ENCODE measurements around the gene RHBG.

The RHBG gene

DNA sequence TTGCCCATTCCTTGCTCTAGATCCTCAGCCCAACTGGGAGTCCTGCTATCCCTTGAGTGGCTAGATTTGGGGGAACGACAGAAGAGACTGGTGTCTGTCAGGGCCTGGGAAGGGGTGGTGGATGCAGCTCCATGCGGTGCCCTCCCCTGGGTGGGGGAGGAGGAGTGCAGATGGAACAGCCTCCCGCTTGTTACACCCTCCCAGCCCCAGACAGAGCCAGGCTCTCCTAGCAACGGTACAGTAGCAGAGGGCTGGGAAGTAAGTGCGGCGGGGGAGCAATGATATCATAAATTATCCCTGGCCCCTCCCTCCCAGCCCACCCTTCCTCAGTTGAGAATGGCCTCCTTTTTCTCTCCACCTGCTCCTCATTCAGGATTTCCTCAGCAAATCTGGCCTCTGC is 37.2 kb downstream of the RHBG start:
- DNase-seq (ENCODE audit: low read depth, low spot score), result no peak

- no peak for DNase-seq (ENCODE audit: low read depth, low spot score)
Observed at GRCh38 chr1:156407344-156407743, 38.3 kb downstream of the RHBG start.

GRCh38 chr1:156407760-156408159 is 38.7 kb downstream of the RHBG start:
- no peak for DNase-seq (ENCODE audit: low read depth, low spot score)

- no peak for DNase-seq (ENCODE audit: low read depth, low spot score)
Observed at GRCh38 chr1:156409439-156409838, 40.4 kb downstream of the RHBG start.

- no peak for DNase-seq (ENCODE audit: low read depth, low spot score)
Observed at GRCh38 chr1:156410238-156410637, 41.2 kb downstream of the RHBG start.

DNA sequence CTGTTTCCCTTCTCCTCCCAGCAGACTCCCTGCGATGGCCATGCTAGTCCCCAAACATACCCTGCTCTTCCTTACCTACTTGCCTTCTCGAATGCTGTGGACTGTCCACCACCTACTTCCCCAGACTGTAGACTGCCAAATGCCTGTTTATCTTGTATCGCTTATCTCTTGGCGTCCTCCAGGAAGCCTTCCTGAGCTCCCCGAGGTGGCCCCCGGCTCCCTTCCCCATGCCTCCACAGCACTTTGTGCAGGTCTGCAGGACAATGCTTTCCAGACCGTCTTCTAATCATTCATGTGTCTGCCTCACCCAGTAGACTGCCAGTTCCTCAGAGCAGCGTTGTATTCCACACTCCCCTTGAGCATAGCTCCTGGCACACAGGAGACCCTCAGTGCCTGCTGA is 41.7 kb downstream of the RHBG start:
- no peak for DNase-seq (ENCODE audit: low read depth, low spot score)

DNA sequence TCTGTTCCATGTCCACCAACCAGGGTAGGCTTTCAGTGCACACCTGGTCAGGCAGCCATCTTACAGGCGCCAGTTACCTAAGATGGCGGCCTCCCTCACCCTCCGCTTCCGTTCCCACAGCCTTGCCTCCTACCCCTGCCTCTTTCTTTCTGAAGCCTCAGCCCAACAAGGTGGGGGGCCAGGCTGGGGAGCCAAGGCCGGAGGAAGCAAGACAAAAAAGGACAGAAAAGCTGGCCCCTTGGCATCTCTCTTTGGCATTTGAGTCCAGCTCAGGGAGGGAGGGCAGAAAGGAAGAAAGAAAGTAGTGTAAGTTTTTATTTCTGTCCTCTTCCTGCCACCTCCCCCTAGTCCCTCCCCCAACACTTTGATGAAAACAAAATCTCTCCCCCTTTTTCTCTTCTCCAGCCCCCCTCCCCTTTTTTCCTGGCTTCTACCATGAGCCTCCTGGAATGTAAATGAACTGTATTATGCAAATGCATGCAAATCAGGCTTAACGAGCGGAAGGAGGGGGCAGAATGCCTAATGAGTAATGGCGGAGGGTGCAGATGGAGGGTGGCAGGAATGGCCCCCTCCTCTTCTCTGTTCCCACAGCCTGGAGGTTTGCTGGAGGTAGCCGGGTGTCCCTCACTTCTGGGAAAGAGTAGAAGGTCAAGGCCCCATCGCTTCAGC is 43.8 kb downstream of the RHBG start:
- DNase-seq (ENCODE audit: low read depth, low spot score), result no peak

GRCh38 chr1:156413391-156414246 is 44.6 kb downstream of the RHBG start:
- no peak for DNase-seq (ENCODE audit: low read depth, low spot score)

DNA sequence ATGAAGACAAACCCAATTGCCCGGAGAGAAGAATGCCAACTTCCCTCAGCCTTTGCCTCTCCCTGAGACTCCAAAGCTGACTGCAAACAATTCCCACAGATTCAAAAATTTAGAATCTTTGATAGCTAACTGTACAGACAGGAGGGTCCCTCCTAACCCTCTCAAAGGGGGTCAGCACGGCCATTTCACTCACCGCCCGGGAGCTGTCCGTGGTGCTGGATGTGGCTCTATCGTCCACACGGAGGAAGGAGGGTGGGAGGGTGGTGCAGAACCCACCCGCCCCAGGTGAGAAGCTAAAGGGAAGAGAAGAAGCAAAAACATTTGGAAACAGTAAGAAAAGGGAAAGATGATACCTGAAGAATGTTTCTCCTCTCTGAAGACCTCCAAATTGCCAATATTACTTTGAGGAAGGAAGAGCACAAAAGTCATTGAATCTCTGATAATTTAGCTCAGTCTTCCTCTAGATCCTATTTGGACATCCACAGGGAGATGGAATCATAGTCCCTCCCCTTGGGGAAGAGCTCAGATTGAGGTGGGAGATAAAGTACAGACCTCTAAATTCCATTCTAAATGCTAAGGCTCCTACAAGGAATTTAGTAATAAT is 45.6 kb downstream of the RHBG start:
- no peak for DNase-seq (ENCODE audit: low read depth, low spot score)

GRCh38 chr1:156416993-156417392 is 48.0 kb downstream of the RHBG start:
- DNase-seq (ENCODE audit: low read depth, low spot score), result no peak

DNA sequence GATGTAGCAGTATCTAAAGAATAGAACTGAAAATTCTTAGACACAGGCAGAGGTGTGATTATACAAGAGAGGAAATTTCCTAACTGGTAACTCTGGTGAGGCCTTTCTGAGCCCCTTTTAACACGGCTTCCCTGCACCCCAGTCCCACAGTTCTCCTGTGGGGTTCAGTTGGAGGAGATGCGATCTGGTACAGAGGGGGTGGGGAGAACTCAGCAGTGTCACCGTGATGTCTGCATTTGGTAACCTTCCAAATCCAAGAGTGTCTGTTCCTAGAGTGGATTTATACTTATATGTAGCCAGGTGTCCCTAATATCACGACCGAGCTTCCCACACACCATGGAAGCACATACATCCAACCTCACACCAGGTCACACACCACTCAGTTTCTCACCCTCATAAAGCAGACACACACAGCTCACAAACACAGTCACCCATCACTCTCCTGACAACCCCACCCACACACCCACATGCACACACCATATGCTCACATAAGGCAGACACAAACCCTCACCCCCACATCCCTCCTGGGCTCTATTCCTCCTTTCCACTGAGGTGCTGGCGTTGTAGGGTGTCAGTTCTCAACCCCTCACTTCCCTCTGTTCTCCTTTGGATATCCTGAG is 48.5 kb downstream of the RHBG start:
- no peak for DNase-seq (ENCODE audit: low read depth, low spot score)

DNA sequence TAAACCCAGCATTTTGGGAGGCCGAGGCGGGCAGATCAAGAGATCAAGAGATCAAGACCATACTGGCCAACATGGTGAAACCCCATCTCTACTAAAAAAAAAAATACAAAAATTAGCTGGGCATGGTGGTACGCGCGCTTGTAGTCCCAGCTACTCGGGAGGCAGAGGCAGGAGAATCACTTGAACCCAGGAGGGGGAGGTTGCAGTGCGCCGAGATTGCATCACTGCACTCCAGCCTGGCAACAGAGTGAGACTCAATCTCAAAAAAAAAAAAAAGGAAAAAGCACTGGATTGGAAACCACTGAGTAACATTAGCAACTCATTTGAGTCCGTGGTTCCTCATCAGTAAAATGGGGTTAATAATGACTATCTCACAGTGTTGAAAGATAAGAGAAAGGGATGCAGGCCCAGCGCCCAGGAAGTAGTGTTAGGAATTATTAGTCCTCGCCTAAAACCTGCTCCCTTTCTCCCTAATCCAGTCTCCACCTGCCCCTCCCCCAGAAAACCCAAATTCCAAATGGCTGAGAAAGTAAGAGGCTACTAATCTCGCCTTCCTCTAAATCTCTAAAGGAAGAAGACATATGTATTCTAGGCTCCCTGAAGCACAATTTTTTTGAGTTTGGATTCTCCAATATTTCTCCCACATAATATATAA is 49.5 kb downstream of the RHBG start:
- no peak for DNase-seq (ENCODE audit: low read depth, low spot score)

DNA sequence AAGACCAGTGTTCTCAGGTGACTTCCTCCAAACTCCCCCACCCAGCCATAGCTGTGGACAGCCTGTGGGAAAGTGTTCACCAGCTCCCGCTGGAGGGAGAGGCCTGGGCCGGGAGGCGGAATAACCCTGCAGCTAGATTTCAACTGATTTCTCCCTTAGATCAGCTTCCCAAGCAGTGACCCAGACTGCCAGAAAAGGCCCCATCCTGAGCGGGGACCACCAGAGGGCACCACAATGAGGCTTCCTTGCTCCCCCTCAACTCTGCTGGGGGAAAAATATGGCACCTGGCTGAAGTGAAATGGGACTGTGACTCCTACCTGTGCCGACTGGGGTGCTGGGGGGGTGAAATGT is 50.8 kb downstream of the RHBG start:
- DNase-seq (ENCODE audit: low read depth, low spot score), result no peak

DNA sequence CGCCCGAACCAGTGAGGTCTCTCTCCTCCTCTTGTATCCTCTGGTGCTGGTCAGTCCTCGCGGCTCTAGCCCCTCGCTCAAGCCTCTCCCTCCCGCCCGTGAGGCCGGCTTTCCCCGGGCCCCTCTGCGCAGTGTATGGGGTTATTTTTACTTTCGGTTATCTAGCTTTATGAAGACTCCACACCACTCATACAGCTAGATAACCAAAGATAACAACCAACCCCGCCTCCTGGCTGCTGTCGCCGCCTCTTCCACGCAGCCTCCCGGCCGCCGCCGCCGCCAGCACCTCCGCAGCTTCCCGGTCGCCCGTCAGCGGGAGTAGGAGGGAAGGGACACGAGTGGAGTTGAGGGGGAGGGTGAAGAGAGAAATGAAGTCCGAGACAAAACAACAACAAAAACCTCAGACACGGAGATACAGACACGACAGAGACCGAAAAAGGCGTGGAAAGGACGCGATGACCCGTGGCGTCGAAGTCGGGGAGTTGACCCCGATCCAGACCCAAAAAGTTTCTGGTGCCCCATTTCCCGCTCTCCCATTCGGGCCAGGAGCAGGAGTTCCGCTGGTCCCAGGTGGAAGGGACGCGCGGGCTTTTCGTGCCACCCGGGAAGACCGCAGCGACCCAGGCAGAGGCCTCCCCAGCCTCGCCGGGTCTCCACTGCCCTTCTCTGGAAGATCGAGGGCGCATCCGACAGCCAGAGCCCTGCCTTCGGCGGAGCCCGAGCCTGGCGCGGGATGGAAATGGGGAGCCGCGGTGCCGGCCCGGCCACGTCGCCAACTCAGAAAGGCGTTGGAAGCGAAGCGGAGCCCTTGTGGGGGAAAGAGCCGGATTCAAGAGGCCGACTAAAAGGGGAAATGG is 51.4 kb downstream of the RHBG start:
- DNase-seq (ENCODE audit: low read depth, low spot score), result no peak

DNA sequence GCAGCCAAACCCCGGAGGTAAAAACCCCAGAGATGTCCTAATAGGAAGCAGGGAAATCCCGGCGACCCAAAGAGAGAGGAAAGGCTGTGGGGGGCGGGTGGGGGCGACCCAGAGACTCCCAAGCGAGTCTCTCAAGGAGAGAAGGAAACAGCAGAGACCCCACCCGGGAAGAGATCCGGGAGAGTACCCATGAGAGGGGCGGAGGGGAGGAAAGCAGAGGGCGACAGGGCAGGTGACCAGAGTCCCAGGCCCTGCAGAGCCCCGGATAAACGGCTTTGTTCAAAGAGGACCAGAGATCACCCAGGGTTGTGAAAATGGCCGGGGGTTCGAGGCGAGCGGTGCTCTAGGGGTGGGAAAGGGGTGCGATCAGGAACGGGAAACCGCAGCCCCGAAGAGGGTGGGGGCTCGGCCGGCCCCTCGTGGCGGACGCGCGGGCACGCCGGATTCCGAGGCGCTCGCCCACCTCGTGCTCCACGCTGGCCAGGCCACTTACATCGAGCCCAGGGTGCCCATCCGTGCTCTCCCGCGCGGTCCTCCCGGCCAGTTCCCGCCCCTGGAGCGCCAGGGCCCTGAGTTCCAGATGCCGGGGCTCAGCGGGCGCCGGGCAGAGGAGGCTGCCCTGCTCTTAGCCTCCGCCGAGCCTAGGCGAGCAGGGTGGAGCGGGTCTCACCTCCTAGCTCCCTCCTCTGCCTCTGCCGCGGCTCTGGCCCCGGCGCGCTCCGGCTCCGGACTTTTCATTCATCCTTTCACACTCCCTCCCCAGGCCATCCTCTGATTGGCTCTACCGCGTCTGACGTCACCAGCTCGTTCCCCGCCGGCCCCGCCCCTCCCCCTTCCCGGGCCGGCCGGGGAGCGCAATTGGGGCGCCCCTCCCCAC is 52.3 kb downstream of the RHBG start:
- no peak for DNase-seq (ENCODE audit: low read depth, low spot score)

DNA sequence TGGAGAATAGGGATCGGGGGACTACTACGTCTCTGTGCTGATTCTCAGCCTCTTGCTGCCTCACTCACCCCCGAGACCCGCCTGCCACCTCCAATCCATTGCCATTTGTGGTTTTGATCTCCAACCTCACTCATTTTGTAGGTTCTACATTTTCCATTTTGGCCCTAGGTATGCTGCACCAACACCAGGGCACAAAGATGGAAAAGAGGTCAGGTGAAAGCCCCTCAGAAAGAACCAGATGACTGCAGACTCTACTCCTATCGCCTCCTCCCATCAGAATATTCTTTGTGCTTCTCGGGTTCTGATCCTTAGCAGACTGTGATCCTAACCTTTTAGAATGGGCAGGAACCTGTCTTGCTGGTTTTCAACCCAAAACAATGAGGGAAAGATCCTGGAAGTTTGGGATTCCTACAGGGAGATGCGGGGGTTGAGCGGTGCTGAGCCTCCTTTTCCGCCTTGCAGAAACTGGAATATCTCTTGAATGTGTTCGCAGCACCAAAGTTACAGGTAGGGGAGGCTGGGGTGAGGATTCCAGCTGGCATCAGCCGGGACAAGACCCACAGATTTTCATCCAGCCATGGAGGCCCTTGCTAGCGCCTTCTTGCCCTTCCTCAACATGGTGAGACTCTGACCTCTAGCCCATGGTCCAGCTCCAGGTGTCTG is 53.1 kb downstream of the RHBG start:
- no peak for DNase-seq (ENCODE audit: low read depth, low spot score)

- DNase-seq (ENCODE audit: low read depth, low spot score), result no peak
Observed at GRCh38 chr1:156422602-156423091, 53.6 kb downstream of the RHBG start.

GRCh38 chr1:156423422-156424352 is 54.7 kb downstream of the RHBG start:
- no peak for DNase-seq (ENCODE audit: low read depth, low spot score)
